Fibroblast of villous mesenchyme (primary cell): ENCODE results near the gene RSBN1. TPM values are rescaled to one million over a fixed set of nuclear protein-coding genes. Genes with fewer than 3 reads are reported as not detected.

Experiments
- DNase-seq: peaks from one replicate; pipeline ENCODE4 v3.0.0-alpha.2; 2010; ENCODE audit warnings: low read depth
- H3K4me3 ChIP-seq: 2 replicates; pipeline ENCODE4 v1.5.1; 2011; ENCODE audit warnings: low read depth, mild to moderate bottlenecking, low read length
- total RNA-seq: library from RNA; depleted of rRNA; stranded (reverse); fragments of >200 nt; gene quantifications from 2 replicates; pipeline ENCODE4 v1.2.3, GENCODE V29; 2012
- TF ChIP-seq, protein P1 (sequence below): IDR thresholded peaks from 2 replicates; pipeline ENCODE4 v1.5.1; 2012; ENCODE audit warnings: low read depth, mild to moderate bottlenecking, low read length; ENCODE audit not compliant: insufficient read depth

Gene RSBN1
- 11.0 and 12.1 TPM in 2 replicates for total RNA-seq

DNA sequence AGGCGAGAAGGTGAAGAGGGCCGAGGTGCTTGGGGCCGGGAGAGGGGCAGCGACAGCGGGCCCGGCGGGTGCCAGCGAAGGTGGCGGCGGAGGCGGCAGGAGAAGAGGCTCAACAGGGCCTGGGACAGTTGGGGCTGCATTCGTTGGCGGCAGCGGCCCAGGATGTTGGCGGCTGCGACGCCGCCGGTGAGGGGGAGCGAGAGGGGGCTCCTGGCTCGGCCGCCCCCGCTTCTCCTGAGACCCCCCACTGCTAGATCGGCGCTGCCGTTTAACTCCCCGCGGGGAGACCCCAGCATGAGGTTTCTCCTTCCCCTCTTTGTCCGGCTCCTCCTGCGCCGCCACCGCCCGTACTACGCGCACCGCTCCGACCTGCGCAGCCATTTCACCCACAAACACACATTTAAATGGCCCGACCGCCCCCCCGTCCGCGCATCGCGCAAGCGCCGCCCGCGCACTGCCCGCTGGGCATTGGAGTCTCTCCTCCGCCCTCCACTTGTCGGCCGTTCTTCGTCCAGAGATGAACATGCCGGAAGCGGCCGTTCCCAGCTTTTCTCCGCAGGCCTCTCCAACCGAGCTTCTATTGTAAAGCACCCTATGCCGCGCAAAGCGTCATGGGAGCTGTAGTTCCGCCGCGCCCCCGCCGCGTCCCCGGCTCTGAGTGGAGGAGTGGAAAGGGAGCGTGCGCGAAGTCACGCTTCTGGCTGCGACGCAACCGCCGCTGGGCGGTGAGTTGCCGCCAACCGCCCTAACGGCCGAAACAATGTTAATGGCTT, at the start of gene RSBN1:
TSS of gene RSBN1 (minus strand) at position 589 of the 773 bp plus-strand sequence. CDS start at position 525, 64 bp downstream.
- peak within 1 kb of the TSS; percentile 90 for H3K4me3 ChIP-seq
- TF ChIP-seq, protein P1, sequence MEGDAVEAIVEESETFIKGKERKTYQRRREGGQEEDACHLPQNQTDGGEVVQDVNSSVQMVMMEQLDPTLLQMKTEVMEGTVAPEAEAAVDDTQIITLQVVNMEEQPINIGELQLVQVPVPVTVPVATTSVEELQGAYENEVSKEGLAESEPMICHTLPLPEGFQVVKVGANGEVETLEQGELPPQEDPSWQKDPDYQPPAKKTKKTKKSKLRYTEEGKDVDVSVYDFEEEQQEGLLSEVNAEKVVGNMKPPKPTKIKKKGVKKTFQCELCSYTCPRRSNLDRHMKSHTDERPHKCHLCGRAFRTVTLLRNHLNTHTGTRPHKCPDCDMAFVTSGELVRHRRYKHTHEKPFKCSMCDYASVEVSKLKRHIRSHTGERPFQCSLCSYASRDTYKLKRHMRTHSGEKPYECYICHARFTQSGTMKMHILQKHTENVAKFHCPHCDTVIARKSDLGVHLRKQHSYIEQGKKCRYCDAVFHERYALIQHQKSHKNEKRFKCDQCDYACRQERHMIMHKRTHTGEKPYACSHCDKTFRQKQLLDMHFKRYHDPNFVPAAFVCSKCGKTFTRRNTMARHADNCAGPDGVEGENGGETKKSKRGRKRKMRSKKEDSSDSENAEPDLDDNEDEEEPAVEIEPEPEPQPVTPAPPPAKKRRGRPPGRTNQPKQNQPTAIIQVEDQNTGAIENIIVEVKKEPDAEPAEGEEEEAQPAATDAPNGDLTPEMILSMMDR: no peak
- DNase-seq: peak; percentile 99

DNA sequence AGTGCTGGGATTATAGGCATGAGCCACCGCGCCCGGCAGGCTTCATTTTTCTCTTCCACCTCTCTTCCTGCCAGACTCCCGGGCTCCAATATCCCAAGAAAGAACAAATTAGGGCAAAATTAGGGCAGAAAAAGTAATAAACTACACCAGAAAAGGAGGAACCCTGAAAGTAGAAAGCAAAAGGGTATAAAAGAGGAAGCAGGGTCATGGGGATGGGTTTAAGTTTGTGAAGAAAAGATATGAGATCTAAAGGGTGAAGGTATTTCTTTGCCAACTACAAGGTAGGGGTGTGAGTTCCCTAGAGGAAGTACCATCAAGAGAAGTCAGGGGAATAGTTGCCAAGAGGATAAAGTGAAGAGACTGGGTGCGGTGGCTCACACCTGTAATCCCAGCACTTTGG, 49.4 kb upstream of the RSBN1 start:
- H3K4me3 ChIP-seq: no peak overlapping the region
- TF ChIP-seq, protein P1: no peak
- no peak for DNase-seq

DNA sequence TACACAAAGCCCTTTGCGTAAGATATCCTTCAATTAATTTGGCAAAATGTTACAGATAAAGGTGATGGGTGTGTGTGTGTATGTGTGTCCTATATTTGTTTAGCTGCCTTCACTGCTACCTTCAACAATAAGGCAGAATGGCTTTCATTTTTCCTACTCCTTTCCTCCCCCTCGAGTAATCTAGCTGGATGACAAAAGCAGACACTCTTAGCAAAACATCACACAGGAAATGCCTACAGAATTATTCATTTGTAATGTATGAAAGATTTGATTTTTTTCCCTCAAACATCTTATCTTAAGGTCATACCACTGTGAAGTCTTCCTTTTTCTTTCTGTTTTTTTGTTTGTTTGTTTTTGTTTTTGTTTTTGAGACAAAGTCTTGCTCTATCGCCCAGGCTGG, 48.6 kb upstream of the RSBN1 start:
- H3K4me3 ChIP-seq: peak overlapping the region; percentile 29
- peak; percentile 68 for DNase-seq
- TF ChIP-seq, protein P1: no peak

DNA sequence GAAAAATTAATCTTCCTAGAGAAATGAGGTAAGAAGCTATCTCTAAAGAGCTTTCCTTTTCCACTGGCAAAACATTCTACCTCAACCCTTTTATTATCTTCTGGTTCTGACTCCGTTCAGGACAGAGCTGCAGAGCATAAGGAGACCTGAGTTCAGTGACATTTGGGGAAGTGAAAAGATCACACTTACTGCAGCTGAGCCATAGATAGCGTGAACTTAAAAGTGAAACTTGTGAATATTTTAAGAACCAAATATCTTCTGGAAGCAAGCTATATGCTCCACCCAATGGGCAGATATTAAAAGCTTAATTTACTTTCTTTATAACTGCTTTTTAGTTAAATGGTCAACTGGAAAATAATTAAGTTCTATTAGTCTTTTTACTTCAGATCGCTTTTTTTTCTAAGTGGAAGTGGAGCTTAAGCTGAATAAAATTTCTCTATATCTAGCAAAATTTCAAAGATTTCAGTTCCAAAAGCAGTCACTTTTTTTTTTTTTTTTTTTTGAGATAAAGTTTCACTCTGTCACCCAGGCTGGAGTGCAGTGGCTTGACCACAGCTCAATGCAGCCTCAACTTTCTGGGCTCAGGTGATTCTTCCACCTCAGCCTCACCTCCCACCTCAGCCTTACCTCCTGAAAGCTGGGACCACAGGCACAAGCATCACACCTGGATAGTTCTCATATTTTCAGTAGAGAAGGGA, 47.4 kb upstream of the RSBN1 start:
- no peak overlapping the region for H3K4me3 ChIP-seq
- TF ChIP-seq, protein P1: no peak
- DNase-seq: no peak

DNA sequence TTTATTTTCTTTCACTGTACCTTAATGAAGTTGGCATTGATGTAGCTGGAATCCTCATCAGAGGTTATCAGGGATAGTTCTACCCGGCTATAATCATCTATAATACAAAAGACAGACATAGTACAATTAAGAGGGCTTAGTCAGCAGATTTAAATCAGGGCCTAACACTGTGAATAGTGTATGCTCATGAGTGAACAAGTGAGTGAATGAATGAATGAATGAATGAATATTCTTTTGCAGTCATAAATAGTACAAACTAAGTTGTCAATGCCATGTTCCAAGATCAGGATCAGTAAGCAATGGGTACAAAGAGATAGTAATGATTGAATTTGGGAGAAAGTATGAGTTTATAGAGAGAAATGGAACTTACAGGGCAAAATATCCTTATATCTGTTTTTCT, 46.7 kb upstream of the RSBN1 start:
- no peak for DNase-seq
- no peak overlapping the region for H3K4me3 ChIP-seq
- TF ChIP-seq, protein P1: no peak

DNA sequence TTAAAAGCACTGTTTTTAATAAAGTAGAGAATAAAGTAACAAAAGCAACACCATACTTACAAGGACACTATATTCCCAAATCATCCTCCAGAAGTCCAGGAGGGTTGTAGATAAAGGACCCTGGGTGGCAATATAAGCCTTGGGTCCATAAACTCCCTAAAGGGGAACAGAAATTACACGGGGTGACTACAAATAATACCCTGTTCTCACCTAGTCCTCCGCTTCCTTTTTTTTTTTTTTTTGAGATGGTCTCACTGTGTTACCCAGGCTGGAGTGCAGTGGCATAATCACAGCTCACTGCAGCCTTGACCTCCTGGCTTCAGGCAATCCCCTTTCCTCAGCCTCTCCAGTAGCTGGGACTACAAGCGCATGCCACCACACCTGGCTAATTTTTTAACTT, 46.1 kb upstream of the RSBN1 start:
- H3K4me3 ChIP-seq: no peak overlapping the region
- TF ChIP-seq, protein P1: no peak
- DNase-seq: no peak
